GM20000 (cell line): ENCODE results near the gene CDKN2C.
A peak's percentile ranks its signal among the peaks of the same experiment; 100 is the strongest.

ENCODE experiments used
- DNase-seq: peaks from one replicate; pipeline ENCODE4 v3.0.0; 2012; ENCODE audit warnings: low spot score
- TF ChIP-seq, protein P1 (sequence below): IDR thresholded peaks from 2 replicates; pipeline ENCODE4 v1.5.1; 2012; ENCODE audit warnings: mild to moderate bottlenecking, control low read depth; ENCODE audit errors: extremely low read depth, missing control alignments

The CDKN2C gene

DNA sequence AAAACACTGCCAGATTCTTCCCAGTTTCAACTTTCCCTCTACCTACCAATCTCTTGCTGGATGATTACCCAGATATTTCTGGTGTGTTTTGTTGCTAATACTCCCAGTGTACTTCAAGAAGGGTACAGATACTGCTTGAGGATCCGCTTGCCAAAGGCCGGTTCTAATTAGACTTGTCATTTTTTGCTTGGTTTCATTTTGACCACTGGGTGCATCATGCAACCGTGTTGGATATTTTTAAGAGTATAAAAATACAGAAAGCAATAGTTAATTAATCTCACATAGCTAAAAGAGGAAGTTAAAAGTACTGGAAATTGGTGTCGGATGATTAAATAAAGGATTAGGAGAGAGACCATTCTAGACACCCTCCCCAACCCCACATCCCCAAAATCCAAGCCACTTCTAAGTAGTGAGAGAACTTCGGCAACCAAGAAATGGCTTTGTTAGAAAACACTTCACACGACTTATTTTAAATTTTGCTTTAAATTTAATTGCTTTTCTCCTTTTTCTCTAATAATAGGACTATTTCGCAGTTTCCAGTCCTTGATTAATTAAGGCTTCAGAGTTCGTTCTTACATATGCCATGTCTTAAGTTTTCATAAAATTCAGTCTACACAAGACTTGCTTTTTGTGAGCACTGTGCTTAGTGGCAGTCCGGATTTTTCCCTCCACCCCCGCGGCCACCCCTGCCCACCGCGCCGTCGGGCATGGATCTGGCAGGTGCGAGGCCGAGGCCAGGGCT, 2.5 kb upstream of the CDKN2C start:
- peak; percentile 46 for DNase-seq
- TF ChIP-seq, protein P1, sequence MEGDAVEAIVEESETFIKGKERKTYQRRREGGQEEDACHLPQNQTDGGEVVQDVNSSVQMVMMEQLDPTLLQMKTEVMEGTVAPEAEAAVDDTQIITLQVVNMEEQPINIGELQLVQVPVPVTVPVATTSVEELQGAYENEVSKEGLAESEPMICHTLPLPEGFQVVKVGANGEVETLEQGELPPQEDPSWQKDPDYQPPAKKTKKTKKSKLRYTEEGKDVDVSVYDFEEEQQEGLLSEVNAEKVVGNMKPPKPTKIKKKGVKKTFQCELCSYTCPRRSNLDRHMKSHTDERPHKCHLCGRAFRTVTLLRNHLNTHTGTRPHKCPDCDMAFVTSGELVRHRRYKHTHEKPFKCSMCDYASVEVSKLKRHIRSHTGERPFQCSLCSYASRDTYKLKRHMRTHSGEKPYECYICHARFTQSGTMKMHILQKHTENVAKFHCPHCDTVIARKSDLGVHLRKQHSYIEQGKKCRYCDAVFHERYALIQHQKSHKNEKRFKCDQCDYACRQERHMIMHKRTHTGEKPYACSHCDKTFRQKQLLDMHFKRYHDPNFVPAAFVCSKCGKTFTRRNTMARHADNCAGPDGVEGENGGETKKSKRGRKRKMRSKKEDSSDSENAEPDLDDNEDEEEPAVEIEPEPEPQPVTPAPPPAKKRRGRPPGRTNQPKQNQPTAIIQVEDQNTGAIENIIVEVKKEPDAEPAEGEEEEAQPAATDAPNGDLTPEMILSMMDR, result no peak

DNA sequence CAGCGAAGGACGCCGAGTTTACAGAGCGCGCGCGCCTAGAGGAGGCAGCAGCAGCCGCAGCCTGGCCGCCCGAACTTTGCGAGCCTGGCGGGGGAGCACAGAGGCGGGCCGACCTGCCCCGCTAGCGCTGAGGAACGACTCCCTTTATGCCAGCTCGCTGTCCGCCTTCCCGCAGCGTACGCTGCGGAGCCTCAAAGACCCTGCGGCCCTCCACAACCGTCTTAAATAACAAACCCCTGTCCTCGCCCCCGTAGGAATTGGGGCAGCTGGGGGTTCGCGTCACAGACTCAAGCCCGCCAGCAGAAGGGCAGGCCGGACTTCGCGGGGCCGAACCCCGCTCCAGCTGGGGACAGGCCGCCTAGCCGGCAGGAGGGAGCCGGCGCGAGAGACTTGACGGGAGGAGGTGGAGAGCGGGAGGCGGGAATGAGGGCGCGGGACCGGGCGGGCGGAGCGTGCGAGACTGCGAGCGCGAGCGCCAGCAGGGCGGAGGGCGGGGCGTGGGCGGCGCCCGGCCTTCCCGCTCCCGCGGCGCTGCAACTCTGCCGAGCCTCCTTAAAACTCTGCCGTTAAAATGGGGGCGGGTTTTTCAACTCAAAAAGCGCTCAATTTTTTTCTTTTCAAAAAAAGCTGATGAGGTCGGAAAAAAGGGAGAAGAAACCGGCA, 1.8 kb upstream of the CDKN2C start:
- TF ChIP-seq, protein P1, result peak; percentile 45
- peak; percentile 93 for DNase-seq

DNA sequence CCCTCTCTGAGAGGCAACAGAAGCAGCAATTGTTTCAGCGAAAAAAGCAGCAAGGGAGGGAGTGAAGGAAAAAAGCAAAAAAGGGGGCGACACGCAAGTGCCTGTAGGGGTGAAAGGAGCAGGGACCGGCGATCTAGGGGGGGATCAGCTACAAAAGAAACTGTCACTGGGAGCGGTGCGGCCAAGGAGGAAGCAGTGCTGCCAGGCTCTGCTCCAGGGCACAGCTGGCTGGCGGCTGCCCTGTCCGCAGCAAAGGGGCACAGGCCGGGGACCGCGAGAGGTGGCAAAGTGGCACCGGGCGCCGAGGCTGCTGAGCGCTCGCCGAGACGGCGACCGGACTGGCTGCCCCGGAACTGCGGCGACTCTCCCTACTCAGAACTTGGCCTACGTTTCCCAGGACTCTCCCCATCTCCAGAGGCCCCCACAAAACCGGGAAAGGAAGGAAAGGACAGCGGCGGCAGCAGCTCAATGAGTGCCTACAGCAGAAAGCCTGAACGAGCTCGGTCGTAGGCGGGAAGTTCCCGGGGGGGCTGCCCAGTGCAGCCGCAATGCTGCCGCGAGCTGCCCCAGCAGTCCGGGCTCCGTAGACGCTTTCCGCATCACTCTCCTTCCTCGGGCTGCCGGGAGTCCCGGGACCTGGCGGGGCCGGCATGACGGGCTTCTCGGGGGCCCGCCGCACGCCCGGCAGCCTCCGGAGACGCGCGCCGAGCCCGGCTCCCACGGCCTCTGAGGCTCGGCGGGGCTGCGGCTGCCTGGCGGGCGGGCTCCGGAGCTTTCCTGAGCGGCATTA, 1.0 kb upstream of the CDKN2C start:
- TF ChIP-seq, protein P1, result no peak
- DNase-seq, result peak; percentile 76

DNA sequence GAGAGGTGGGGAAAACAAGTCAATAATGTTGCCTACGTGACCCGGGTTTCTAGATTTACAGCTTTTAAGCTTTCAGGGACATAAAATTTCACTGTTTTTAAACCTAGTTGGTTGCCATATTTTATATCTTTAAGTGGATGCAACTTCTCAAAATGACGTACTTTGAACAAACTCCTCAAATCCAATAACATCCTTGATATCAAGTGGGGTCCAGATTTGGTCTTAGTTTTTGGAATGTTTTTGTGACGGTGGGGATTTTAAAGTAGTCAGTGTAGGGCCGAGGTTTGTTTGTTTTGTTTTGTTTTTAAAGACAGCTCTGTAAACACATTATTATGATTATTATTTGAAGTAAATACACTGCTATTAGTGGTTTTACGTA, 453 bp downstream of the CDKN2C start:
- no peak for DNase-seq
- TF ChIP-seq, protein P1, result no peak

DNA sequence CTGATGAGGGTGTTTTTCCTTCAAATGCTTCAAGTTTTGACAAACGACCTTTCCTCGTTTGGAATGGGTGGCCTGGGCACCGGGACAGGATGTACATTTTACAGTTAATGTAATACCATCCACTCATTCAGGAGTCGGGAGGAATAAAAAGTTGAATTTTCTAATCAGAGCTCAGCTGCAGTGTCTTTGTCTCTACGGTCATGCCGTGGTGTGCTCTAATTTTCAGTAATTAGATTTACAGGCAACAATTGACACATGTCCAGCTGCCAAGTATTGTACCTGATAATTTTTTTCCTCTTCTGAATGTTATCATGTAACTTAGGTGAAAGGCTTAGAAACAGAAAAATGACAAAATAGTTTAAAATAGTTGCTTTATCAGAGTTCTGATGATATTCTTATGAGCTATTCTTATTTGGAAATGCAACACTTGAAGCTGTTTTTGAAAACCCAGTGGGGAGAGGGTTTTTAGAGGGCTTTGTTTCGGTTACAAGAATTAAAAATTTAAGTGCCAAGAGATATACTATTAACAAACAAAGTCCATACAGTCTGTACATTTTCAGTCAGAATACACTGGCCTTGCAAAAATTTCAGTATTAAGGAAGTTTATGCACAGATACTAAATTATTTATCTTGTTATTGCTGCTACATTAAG, 1.0 kb downstream of the CDKN2C start:
- TF ChIP-seq, protein P1, result no peak
- DNase-seq, result no peak

DNA sequence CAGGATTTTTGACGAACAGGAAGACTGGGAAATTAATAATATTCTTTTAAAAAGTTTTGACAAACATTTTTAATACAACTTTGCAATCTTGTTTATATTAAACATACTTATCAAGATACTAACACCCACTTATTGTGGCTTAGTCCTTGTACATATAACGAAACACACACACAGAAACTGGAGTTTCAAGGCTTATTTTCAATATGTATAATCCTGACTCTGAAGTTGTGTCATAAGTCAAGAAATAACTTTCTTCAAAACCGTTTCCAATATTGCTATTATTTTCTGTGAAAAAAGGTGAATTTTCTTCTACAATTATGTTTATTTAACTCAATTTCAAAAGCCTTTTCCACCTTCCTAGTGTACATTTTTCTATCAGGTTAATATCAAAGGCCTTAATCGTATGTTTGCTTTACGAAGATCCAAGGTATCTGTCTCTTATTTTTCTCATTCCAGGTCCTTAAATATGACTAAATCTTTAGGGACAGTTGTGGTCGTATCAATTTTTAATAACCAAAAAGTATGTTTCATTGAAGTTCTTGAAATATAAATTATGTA, 1.8 kb downstream of the CDKN2C start:
- peak; percentile 39 for DNase-seq
- TF ChIP-seq, protein P1, result no peak
